ENCODE measurements around the gene TTC12.

GRCh38 chr11:113332638-113333329 lies 18.4 kb downstream of the TTC12 start:
- TF ChIP-seq POLR2A (conservative IDR thresholded peaks at IDR 0.05) (no peak), ZKSCAN8 (CRISPR knock-in tag; IDR thresholded peaks at IDR 0.05) (no peak), POLR2G (IDR thresholded peaks at IDR 0.05; ENCODE audit: low read depth, low read length) (no peak), ZZZ3 (IDR thresholded peaks at IDR 0.05) (no peak), CTCF (IDR thresholded peaks at IDR 0.05 in 2 of 3, conservative IDR thresholded peaks at IDR 0.05 in 1 of 3; ENCODE audit: insufficient read depth in 2 of 3, low read depth in 1 of 3, low read length in 3 of 3) (no peak), SIN3B (IDR thresholded peaks at IDR 0.05; ENCODE audit: low read depth) (no peak), ZNF740 (CRISPR knock-in tag; IDR thresholded peaks at IDR 0.05) (no peak), ZNF740 (tag; IDR thresholded peaks at IDR 0.05) (no peak)
